ENCODE data around the gene OR51S1.
"Not testable (repeated sequence)": the region's sequence is repeated elsewhere in the genome, so short reads cannot be mapped to it uniquely, and the experiment has no call there.

The OR51S1 gene

DNA sequence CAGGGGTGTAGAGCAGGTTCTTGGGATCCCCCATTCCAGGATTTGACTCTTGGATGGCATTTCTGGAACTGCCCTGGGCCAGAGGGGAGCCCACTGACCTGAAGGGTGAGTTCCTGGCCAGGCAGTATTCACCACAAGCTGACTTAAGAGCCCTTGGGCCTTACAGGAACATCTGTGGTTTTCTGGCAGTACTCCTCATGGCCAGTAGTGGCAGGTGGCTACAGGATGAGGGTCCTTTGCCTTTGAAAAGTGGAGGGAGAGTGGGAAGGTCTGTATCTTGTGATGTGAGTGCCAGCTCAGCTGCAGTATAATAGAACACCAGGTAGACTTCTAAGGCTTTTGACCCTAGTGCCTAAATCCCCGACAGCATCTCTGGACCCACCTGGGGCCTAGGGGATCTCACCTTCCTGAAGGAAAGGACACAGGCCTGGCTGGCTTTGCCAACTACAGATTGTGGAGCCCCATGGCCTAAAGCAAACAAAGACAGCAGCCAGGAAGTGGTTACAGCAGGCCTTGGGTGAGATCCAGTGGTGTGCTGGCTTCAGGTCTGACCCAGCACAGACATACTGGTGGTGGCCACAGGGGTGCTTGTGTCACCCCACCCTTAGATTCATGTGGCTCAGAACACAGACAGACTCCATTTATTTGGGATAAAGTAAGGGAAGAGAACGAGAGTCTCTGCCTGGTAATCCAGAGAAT is 9.0 kb downstream of the OR51S1 start:
- no peak overlapping the region for H3K27ac Mint-ChIP-seq
- CTCF ChIA-PET = no interaction called here
- H3K9me3 Mint-ChIP-seq = no peaks in the 10 kb centered on the region
- no peak for DNase-seq
- no peaks in the 10 kb centered on the region for H3K4me1 Mint-ChIP-seq
- no peak overlapping the region for H3K4me3 Mint-ChIP-seq
- H3K36me3 Mint-ChIP-seq = no peaks in the 10 kb centered on the region
- H3K27me3 Mint-ChIP-seq = no peaks in the 10 kb centered on the region

DNA sequence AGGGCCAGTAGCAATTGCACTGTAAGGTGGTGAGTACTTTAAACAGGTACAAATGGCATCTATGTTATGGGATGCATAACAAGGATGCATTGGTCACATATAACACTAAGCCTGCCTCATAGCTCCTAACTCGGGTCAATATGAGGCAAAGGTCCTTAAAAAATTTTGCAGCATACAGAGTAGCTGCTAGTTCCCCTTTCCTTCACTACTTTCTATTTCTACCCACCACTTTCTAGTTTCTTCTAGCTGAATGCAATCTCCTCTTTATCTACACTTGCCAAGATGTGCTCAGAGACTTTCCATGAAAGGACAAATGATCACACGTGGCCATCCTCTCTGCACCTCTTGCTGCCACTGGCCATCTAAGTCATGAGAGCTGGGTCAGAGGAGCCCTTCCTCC is 18.1 kb downstream of the OR51S1 start:
- DNase-seq = no peak
- no peak overlapping the region for H3K4me3 Mint-ChIP-seq
- no peaks in the 10 kb centered on the region for H3K36me3 Mint-ChIP-seq
- H3K9me3 Mint-ChIP-seq = no peaks in the 10 kb centered on the region
- H3K27ac Mint-ChIP-seq = no peak overlapping the region
- no peaks in the 10 kb centered on the region for H3K4me1 Mint-ChIP-seq
- no peaks in the 10 kb centered on the region for H3K27me3 Mint-ChIP-seq
- CTCF ChIA-PET = no interaction called here

DNA sequence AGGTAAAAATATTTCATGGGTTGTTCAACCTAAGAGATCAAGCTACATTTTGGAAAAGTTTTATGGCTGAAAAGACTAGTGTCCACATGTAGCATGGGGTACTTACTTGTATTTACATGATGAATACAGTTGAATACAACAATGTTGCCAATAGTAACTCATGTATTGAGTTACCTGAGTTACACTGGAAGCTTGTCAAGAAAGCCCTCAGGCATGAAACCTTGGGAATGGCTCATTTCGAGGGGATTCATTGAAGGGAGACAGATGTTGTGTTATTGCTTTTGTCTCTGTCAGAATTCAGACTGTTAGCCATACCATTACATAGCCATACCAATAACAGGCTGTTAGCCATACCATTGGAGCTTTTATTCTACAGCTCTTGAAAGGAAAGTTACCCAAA is 18.7 kb downstream of the OR51S1 start:
- H3K9me3 Mint-ChIP-seq = no peaks in the 10 kb centered on the region
- no peak overlapping the region for H3K4me3 Mint-ChIP-seq
- H3K4me1 Mint-ChIP-seq = no peaks in the 10 kb centered on the region
- no peaks in the 10 kb centered on the region for H3K36me3 Mint-ChIP-seq
- no peaks in the 10 kb centered on the region for H3K27me3 Mint-ChIP-seq
- no peak for DNase-seq
- H3K27ac Mint-ChIP-seq = no peak overlapping the region
- CTCF ChIA-PET = no interaction called here

DNA sequence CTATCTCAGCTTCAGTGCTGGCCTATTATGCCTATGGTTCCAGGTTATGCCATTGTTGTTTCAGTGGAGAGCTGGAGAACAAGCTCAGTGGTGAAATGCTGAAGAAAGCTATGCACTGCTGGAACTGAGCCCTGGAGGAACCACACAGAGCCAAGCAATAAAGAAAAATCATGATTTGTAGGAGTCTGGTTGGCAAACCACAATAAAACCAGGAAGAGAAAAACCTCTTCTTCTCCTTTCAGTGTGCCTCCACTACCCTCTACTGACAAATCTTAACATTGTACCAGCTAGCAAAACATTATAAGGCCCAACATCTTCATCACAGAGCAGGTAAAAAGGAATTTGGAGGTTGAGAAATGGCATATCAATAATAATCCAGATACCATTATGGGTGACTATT is 22.6 kb downstream of the OR51S1 start:
- CTCF ChIA-PET = no interaction called here
- no peak for DNase-seq
- Mint-ChIP-seq H3K27me3 (no peaks in the 10 kb centered on the region), H3K27ac (no peak overlapping the region), H3K9me3 (no peaks in the 10 kb centered on the region), H3K4me1 (no peaks in the 10 kb centered on the region), H3K4me3 (no peak overlapping the region), H3K36me3 (no peaks in the 10 kb centered on the region)

DNA sequence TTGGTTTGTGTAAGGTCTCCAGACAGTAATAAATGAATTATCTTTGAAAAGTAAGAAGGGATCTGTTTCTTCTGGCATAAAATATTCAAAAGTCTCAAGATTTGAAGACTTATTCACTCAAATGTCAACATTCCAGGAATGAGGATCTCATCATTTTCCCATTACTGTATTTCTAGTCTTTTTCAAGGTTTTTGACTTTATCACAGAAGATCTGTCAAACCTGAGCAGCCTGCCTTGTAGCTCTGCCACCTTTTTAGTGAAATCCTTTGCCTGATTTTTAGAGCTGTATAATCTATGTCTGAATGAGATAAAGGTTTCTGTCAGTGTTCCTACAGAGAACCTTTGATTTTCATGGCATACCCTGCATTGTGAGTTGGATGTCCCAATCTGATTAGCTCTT is 23.9 kb downstream of the OR51S1 start:
- H3K36me3 Mint-ChIP-seq = no peaks in the 10 kb centered on the region
- H3K4me3 Mint-ChIP-seq = no peak overlapping the region
- CTCF ChIA-PET = no interaction called here

DNA sequence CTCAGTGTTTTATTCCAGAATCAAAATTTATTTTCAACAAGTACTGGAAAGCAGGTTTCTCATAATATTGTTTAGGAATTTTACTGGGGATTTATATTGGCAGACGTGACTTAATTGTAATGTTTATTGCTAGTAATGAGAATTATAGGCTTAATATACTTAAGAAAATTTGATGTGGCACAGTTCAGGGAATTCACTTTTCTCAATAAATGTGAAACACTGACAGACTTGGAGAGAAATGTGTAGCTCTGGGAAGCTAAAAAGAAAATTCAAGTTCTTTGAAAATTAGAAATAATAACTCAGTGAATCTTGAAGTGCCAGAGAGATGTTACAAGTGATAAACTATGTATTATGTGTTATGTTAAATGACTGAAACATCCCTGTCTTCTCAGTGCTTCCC is 28.0 kb downstream of the OR51S1 start, which contains the start of gene OR51F2:
OR51F2 (plus strand) TSS at position 301 of the 400 bp plus-strand sequence. CDS start 101 bp downstream, outside the sequence.
- no peaks in the 10 kb centered on the region for H3K27me3 Mint-ChIP-seq
- H3K4me1 Mint-ChIP-seq = no peaks in the 10 kb centered on the region
- no peaks in the 10 kb centered on the region for H3K9me3 Mint-ChIP-seq
- no peak within 1 kb of the TSS for H3K27ac Mint-ChIP-seq
- CTCF ChIA-PET = no interaction called here
- no peak within 1 kb of the TSS for H3K4me3 Mint-ChIP-seq
- H3K36me3 Mint-ChIP-seq = no peaks in the 10 kb centered on the region
- no peak for DNase-seq

More for the DNA sequence above, 23.9 kb downstream of the OR51S1 start:
- no peak for DNase-seq
- no peaks in the 10 kb centered on the region for H3K9me3 Mint-ChIP-seq
- no peaks in the 10 kb centered on the region for H3K4me1 Mint-ChIP-seq
- no peak overlapping the region for H3K27ac Mint-ChIP-seq
- H3K27me3 Mint-ChIP-seq = no peaks in the 10 kb centered on the region

DNA sequence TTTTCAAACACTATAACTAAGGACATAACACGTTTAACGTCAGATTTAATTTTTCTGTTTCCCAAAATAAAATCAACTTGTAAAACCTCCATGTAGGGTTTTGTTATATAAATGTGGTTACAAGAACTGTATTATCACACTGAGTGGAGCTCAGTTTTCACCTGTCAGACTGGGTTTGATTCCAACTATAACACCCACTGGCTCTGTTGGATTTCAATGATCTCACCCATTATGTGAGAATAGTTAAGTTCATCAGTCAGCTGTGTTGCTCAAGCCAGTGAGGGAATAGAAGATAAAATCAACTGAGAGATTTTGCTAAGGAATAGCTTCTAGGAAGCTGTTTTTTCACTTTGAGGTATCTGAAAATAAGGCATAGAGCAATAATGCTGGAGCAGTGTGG is 39.8 kb downstream of the OR51S1 start:
- Mint-ChIP-seq H3K27ac (no peak overlapping the region), H3K4me3 (no peak overlapping the region), H3K9me3 (no peaks in the 10 kb centered on the region), H3K27me3 (no peaks in the 10 kb centered on the region), H3K36me3 (no peaks in the 10 kb centered on the region), H3K4me1 (no peaks in the 10 kb centered on the region)
- DNase-seq = no peak
- CTCF ChIA-PET = no interaction called here

DNA sequence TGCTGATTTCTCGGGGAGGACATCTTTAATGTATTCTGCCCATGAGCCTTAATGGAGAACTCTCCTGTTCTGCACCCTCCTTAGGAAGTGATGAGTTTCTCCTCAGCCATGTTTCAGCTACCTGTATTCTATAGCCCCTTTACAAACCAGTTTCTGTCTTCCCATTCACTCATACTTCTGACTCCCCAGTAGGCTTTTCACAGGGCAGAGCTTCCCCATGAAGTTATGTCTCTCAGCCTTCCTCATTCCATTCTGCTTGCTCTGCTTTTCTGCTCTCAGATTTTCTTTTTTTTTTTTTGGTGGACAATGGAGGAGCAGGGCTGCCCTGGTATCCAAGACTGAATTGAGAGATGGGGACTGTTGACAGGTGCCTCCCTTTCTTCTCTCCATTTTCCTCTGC is 40.5 kb downstream of the OR51S1 start:
- Mint-ChIP-seq H3K27me3 (no peaks in the 10 kb centered on the region), H3K9me3 (no peaks in the 10 kb centered on the region), H3K27ac (no peak overlapping the region), H3K4me1 (no peaks in the 10 kb centered on the region), H3K36me3 (no peaks in the 10 kb centered on the region), H3K4me3 (no peak overlapping the region)
- no peak for DNase-seq
- CTCF ChIA-PET = interaction anchor here (0.7 kb wide), 1 partner anchor 10 kb away, joined by 4 read pairs; no protein-coding TSS in a partner anchor

DNA sequence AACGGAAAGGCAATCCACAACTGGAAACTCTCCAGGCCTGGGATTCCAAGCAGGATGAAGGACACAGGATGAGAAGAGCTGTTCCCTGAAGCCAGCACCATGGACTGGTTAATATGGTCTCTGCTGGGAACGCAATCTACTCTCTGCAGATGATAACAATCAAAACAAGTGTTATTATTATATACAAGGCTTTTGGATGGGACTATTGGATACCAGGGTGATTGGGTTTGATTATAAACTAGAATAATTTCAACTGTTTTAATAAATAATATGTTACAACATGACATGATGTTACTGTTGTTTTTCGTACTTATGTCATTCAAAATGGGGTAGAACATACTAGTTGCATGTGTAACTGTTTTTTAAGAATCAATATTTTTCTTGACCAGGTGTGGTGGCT is 44.7 kb downstream of the OR51S1 start, which contains the start of gene OR52R1:
OR52R1 (minus strand) TSS at position 101 of the 400 bp plus-strand sequence; CDS start at position 101, 0 bp downstream.
- H3K27me3 Mint-ChIP-seq = no peaks in the 10 kb centered on the region
- CTCF ChIA-PET = interaction anchor here (0.7 kb wide), 1 partner anchor 1863 kb away, joined by 4 read pairs; no protein-coding TSS in a partner anchor
- no peak within 1 kb of the TSS for H3K4me3 Mint-ChIP-seq
- no peaks in the 10 kb centered on the region for H3K36me3 Mint-ChIP-seq
- H3K9me3 Mint-ChIP-seq = no peaks in the 10 kb centered on the region
- no peak for DNase-seq
- H3K27ac Mint-ChIP-seq = no peak within 1 kb of the TSS
- no peaks in the 10 kb centered on the region for H3K4me1 Mint-ChIP-seq

DNA sequence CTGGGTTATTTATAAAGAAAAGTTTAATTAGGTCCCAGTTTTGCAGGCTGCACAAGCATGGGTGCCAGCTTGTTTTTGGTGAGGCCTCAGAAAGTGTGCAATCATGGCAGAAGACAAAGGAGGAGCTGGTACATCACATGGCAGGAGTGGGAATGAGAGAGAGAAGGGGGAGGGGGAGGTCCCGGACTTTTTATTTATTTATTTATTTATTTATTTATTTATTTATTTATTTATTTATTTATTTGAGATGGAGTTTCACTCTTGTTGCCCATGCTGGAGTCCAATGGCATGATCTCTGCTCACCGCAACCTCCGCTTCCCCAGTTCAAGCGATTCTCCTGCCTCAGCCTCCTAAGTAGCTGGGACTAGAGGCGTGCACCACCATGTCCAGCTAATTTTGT is 47.7 kb downstream of the OR51S1 start:
- H3K4me1 Mint-ChIP-seq, H3K9me3 Mint-ChIP-seq, H3K4me3 Mint-ChIP-seq, H3K27ac Mint-ChIP-seq, CTCF ChIA-PET, H3K36me3 Mint-ChIP-seq, DNase-seq, H3K27me3 Mint-ChIP-seq: not testable (repeated sequence)

DNA sequence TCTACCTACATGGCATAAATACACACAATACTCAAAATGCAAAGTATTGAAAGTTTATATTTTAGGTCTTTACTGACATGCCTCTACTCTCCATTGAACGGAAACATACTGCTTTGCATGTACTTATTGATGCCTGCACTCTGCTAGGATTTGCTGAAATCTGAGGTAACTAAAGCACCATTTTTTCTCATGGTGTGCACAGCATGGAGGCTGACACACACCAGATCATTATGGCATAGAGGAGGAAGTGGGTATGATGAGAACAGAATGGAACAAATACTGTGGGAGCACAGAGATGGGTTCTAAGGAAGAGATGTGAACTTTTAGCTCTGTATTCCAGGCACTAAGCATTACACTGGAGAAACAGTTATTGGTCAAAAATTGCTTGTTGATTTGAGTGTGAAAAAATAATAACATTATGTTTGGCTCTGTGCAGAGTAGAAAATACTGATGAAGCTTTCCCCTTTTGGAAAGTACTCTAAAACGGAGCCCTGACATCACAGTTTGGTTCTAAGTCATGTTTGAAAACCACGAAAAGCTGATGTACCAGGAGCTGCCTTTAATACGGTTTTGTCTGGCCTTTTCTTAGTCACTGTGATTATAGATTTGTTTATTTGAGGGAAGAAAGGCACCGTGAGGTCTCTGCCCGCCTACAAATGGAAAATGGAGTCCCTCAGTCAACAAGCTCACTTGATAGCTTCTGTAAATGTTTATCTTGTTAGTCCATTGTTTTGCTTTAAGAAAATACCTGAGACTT is 50.4 kb downstream of the OR51S1 start:
- H3K27me3 Mint-ChIP-seq = no peaks in the 10 kb centered on the region
- CTCF ChIA-PET = interaction anchor here (0.6 kb wide), 1 partner anchor 10 kb away, joined by 4 read pairs; no protein-coding TSS in a partner anchor
- no peaks in the 10 kb centered on the region for H3K9me3 Mint-ChIP-seq
- no peak overlapping the region for H3K4me3 Mint-ChIP-seq
- no peak for DNase-seq
- H3K36me3 Mint-ChIP-seq = no peaks in the 10 kb centered on the region
- H3K4me1 Mint-ChIP-seq = no peaks in the 10 kb centered on the region
- H3K27ac Mint-ChIP-seq = no peak overlapping the region

Data from activated naive CD4-positive, alpha-beta T cell treated with anti-CD3 and anti-CD28 coated beads, Interleukin-2, amount 10 ng/mL, durations not matched to agents 7 days and 5 days (primary cell).